Stimulated activated CD4-positive, alpha-beta T cell treated with anti-CD3 and anti-CD28 coated beads, Interleukin-12 subunit alpha, Interleukin-12 subunit beta, amount 100 ng/mL, for 24 hours (primary cell): ENCODE results near the gene KCNIP4.

Experiments
- DNase-seq, 2 experiments: peaks; one replicate each; pipeline ENCODE4 v3.0.0-alpha.2; 2020; ENCODE audit warnings: low read depth in 2 of 2

Gene KCNIP4

GRCh38 chr4:21457086-21457840 lies 491.3 kb downstream of the KCNIP4 start:
- no peak for DNase-seq

- no peak for DNase-seq
Observed at GRCh38 chr4:21454831-21455230, 493.7 kb downstream of the KCNIP4 start.

GRCh38 chr4:21454201-21454600 lies 494.4 kb downstream of the KCNIP4 start:
- no peak for DNase-seq

- no peak for DNase-seq
Observed at GRCh38 chr4:21452931-21453330, 495.6 kb downstream of the KCNIP4 start.

GRCh38 chr4:21451032-21451431 lies 497.5 kb downstream of the KCNIP4 start:
- no peak for DNase-seq

GRCh38 chr4:21450331-21450730 lies 498.2 kb downstream of the KCNIP4 start:
- DNase-seq: no peak

- no peak for DNase-seq
Observed at GRCh38 chr4:21447301-21448054, 501.1 kb downstream of the KCNIP4 start.

- no peak for DNase-seq
Observed at GRCh38 chr4:21420166-21420565, 528.4 kb downstream of the KCNIP4 start.

GRCh38 chr4:21415728-21416127 lies 532.8 kb downstream of the KCNIP4 start:
- no peak for DNase-seq

- no peak for DNase-seq
Observed at GRCh38 chr4:21413807-21414370, 534.7 kb downstream of the KCNIP4 start.

GRCh38 chr4:21411086-21411485 lies 537.5 kb downstream of the KCNIP4 start:
- DNase-seq: no peak

- no peak for DNase-seq
Observed at GRCh38 chr4:21410372-21410771, 538.2 kb downstream of the KCNIP4 start.

GRCh38 chr4:21387683-21388082 lies 560.9 kb downstream of the KCNIP4 start:
- DNase-seq: no peak

- DNase-seq: no peak
Observed at GRCh38 chr4:21386166-21386780, 562.3 kb downstream of the KCNIP4 start.

- no peak for DNase-seq
Observed at GRCh38 chr4:21385706-21386105, 562.9 kb downstream of the KCNIP4 start.

- DNase-seq: no peak
Observed at GRCh38 chr4:21384609-21385008, 564.0 kb downstream of the KCNIP4 start.

GRCh38 chr4:21380861-21381260 lies 567.7 kb downstream of the KCNIP4 start:
- DNase-seq: no peak

- no peak for DNase-seq
Observed at GRCh38 chr4:21377046-21377445, 571.5 kb downstream of the KCNIP4 start.

- DNase-seq: no peak
Observed at GRCh38 chr4:21376176-21376575, 572.4 kb downstream of the KCNIP4 start.

GRCh38 chr4:21374641-21375368 lies 573.8 kb downstream of the KCNIP4 start:
- no peak for DNase-seq

GRCh38 chr4:21367567-21367966 lies 581.0 kb downstream of the KCNIP4 start:
- no peak for DNase-seq

GRCh38 chr4:21366840-21367239 lies 581.7 kb downstream of the KCNIP4 start:
- no peak for DNase-seq
